ENCODE results near the gene SYNC.
"Not testable (repeated sequence)": the region's sequence is repeated elsewhere in the genome, so short reads cannot be mapped to it uniquely, and the experiment has no call there.

Gene SYNC

GRCh38 chr1:32642292-32642827 lies 60.2 kb downstream of the SYNC start:
- DNase-seq (ENCODE audit: low read depth), result not testable (repeated sequence)

GRCh38 chr1:32639489-32640075 lies 63.0 kb downstream of the SYNC start:
- no peak for DNase-seq (ENCODE audit: low read depth)

- DNase-seq (ENCODE audit: low read depth), result no peak
These were observed 65.5 kb downstream of the SYNC start for GRCh38 chr1:32636914-32637645.

- DNase-seq (ENCODE audit: low read depth), result no peak
These were observed 66.9 kb downstream of the SYNC start for GRCh38 chr1:32635508-32636277.

GRCh38 chr1:32632829-32633228 lies 69.7 kb downstream of the SYNC start:
- DNase-seq (ENCODE audit: low read depth), result no peak

- DNase-seq (ENCODE audit: low read depth), result not testable (repeated sequence)
These were observed 72.4 kb downstream of the SYNC start for GRCh38 chr1:32630173-32630572.

All from stimulated activated CD8-positive, alpha-beta memory T cell treated with anti-CD3 and anti-CD28 coated beads, Interleukin-12 subunit alpha, Interleukin-12 subunit beta, amount 100 ng/mL, for 4 hours (primary cell).